Measurements from ENCODE around the gene BOLL.

GRCh38 chr2:197740200-197740599, 44.9 kb downstream of the BOLL start:
- TF ChIP-seq CTCF (IDR thresholded peaks at IDR 0.05) (no peak), POLR2A (IDR thresholded peaks at IDR 0.05) (no peak), POLR2AphosphoS5 (IDR thresholded peaks at IDR 0.05) (no peak)

Data from breast epithelium (tissue), 3 donors.